GM15510 (cell line): ENCODE results near the gene CUEDC2.
A peak's percentile ranks its signal among the peaks of the same experiment; 100 is the strongest.

Experiments used
- POLR2A ChIP-seq: IDR thresholded peaks from 3 replicates; pipeline ENCODE4 v1.6.1; 2011; ENCODE audit warnings: borderline replicate concordance; ENCODE audit not compliant: insufficient read length; ENCODE audit errors: extremely low read depth

The CUEDC2 gene

GRCh38 chr10:102421757-102422512 is 10.4 kb downstream of the CUEDC2 start:
- no peak for TF ChIP-seq POLR2A

GRCh38 chr10:102421507-102421756 is 10.9 kb downstream of the CUEDC2 start:
- TF ChIP-seq POLR2A, result no peak

GRCh38 chr10:102420714-102421506 is 11.5 kb downstream of the CUEDC2 start, which contains the start of gene FBXL15:
TSS of gene FBXL15 (plus strand) at chr10:102420836. CDS start at chr10:102421130, 294 bp downstream.
- TF ChIP-seq POLR2A, result peak; percentile 37

- no peak for TF ChIP-seq POLR2A
Observed at GRCh38 chr10:102420181-102420713, 12.1 kb downstream of the CUEDC2 start.

GRCh38 chr10:102419269-102420180 is 12.8 kb downstream of the CUEDC2 start:
- TF ChIP-seq POLR2A, result no peak

GRCh38 chr10:102418622-102419268 is 13.6 kb downstream of the CUEDC2 start, which contains the start of gene PSD:
TSS of gene PSD (minus strand) at chr10:102418785. CDS start at chr10:102417038, 1,747 bp downstream.
- no peak for TF ChIP-seq POLR2A

DNA sequence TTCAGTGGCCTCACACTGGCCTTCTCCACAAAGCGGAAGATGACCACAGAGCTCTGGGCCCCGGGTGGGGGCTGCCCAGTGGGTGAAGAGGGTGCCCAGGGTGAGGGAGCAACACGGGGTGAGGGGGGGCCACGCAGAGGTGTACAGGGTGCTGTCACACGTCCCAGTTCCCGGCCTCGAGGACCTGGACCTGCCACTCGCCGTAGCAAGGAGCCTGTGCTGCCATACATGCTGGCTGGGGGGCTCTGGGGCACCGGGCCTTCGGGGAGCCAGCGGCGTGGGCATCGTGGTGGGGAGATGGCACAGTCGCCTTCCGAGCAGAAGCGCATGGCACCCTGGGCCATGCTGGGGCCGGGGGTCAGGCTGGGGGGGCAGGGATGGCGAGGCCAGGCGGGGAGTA is 15.7 kb downstream of the CUEDC2 start:
- no peak for TF ChIP-seq POLR2A

- TF ChIP-seq POLR2A, result no peak
Observed at GRCh38 chr10:102416283-102416682, 16.1 kb downstream of the CUEDC2 start.

DNA sequence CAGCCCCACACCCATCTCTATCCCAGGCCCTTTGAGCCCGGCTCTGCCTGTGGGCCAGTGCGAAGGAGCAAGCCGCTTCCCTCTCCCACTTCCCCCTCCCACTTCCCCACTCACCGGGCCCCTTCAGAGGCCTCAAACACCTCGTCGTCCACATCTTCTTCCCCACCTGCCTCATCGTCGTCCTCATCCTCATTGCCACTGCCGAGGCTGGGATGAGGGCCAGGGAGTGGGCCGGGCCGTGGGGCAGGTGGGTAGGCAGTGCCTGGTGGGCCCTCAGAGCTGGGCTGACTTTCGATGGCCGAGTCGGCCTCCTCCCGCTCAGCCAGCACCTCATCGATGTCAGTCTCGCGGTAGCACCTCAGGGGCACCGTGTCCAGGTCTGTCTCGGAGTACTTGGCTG is 17.6 kb downstream of the CUEDC2 start:
- TF ChIP-seq POLR2A, result no peak

DNA sequence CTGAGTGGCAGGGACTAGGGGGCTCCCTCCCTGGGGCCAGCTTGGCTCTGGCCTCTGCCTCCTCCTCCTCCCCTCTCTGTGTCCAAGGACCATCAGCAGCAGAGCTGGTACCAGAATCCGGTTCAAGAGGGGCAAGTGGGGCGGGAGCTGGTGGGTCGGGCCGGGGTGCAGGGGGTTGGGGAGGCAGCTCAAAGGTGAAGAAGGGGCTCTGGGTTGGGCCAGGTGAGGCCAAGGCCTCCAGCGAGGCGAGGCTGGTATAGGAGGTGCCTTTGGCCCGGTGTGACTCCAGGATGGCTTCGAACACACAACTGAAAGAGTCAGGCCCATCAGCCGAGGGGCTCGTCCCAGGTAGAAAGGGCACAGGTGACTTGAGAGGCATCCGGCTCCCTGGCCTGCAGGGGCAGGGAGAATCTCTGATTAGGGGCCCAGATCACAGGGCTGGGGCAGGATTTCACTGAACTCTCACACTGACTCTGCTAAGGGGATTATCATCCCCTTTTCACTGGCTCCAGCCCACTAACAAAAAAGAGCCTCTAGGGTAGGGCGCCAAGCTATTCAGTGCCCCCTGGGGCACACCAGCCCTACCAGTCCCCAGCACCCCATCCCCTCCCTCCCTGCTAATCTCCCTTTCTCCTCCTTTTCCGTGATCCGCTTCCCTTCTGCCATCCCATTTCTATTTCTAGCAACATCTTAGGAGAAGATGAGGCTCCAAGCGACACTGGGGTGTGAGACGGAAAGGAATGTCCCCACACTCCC is 18.4 kb downstream of the CUEDC2 start:
- no peak for TF ChIP-seq POLR2A

- TF ChIP-seq POLR2A, result no peak
Observed at GRCh38 chr10:102413053-102413705, 19.2 kb downstream of the CUEDC2 start.

- TF ChIP-seq POLR2A, result no peak
Observed at GRCh38 chr10:102412293-102412692, 20.1 kb downstream of the CUEDC2 start.
